ENCODE measurements around the gene ZFC3H1. TPM values are rescaled to one million over a fixed set of nuclear protein-coding genes. Genes with fewer than 3 reads are reported as not detected.

The ZFC3H1 gene
- total RNA-seq, 1 donor from 2014 or later, result 19.9 TPM

DNA sequence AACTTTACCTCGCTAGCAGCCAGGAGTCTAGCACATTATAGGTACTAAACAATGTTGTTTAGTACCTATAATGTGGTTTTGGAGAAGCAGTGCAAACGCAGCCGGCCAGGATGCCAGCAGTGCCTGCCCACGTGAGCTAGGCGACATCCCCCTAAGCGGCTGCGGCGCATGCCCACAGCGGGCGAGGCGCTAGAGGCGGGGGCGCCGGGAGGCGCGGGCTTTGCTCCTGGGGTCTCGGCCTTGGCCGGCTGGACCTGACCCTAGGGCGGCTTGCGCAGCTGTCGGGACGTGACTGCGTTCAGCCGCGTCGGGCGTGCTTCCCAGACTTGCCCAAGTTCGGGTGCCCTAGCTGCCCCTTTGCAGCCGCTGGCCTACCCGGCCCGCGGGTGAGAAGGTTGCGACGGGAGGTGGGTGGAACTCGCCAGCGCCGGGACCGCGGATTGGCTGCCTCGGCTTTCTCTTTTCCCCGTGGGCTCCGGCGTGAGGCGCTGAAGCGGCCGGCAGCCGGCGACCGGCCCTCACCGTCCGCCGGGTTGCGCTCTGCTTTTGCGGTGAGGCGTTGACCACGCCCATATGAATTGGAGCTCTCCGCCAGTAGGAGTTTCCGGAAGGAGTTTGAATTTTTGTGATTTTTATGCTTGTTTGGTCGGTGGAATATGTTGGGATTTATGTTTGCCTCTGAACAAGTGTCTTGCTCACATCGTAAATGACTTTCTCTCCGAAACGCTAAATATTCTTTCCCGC lies 22.4 kb upstream of the ZFC3H1 start, which contains the start of gene TMEM19:
TSS of gene TMEM19 (plus strand) at position 169 of the 744 bp plus-strand sequence. CDS start 599 bp downstream, outside the sequence.
- intact Hi-C loops (cut with DNase I), result loop anchor here (1.0 to 10.0 kb wide), 3 partner anchors 22 to 159 kb away; partner anchors contain the start of genes RAB21 and THAP2
- peak; percentile 97 for DNase-seq (ENCODE audit: low spot score)

DNA sequence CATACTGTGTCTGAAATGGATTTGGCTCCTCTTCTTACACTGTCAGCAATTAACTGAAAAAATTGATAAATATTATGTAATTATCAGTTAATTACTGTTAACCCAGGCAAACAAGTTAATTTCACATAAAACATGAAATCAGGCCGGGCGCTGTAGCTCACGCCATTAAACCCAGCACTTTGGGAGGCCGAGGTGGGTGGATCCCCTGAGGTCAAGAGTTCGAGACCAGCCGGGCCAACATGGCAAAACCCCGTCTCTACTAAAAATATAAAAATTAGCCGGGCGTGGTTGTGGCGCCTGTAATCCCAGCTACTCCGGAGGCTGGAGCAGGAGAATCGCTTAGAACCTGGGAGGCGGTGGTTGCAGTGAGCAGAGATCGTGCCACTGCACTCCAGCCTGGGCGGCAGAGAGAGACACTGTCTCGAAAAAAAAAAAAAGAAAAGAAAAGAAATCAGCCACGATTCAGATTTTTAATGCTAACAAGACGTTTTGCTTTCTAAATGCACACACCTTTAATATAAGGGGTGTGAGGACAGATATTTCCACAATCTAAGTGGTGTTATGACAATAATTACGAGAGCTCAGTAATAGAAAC lies 21.8 kb upstream of the ZFC3H1 start:
- intact Hi-C loops (cut with DNase I), result loop anchor here (10.0 kb wide), 1 partner anchor 159 kb away; no protein-coding TSS in a partner anchor
- no peak for DNase-seq (ENCODE audit: low spot score)

DNA sequence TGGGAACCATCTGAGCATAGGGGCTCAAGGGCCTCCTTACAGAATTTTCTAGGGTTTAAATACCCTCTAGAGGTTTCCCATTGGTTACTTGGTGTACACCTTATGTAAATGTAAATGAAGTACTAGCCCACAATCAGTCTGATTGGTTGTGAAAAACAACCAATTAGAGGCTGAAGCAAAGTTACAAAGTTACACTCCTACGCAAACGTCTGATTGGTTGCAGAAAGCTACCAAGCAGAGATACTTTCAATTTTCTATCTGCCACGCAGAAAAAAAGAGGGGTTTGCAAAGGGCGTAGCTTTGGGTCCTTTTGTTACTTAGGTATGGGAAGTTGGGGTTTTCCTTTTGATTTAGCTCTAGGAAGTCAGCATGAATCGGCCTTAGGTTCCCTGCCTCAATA lies 20.4 kb upstream of the ZFC3H1 start:
- no peak for DNase-seq (ENCODE audit: low spot score)
- intact Hi-C loops (cut with DNase I), result loop anchor here (10.0 kb wide), 1 partner anchor 161 kb away; no protein-coding TSS in a partner anchor

DNA sequence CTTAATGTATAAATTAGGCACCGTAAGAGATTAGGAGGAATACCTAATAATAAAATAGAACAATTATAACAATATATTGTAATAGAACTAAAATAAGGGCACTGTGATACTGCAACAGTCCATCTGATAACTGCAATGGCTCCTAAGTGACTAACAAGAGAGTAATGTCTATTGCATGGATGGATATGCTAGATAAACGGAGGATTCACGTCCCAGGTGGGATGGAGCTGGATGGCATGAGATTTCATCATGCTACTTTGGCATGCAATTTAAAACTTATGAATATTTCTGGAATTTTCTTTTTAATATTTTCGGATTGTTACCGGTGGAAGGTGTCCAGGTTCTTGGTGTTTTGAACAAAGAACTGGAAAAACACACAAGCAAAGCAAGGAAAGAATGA lies 20.0 kb upstream of the ZFC3H1 start:
- DNase-seq (ENCODE audit: low spot score), result no peak
- intact Hi-C loops (cut with DNase I), result loop anchor here (10.0 kb wide), 1 partner anchor 161 kb away; no protein-coding TSS in a partner anchor

DNA sequence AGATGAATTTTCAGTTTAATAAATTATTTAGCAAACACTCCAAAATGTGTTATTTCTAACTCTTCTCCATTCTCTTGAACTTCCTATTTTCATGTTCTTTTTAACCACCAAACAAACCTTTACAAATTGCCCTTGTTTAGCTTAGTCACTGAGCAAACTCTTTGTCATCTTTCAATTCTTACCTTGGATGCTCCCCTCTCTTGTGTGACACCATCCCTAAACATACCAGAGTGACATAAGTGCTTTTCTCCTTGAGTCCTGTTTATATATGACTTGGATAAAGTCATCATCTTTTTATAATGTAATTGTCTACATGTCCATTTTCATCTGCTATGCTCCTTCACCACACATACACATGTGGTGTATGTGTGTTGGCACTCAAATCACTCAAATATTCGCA lies 18.8 kb upstream of the ZFC3H1 start:
- DNase-seq (ENCODE audit: low spot score), result no peak
- intact Hi-C loops (cut with DNase I), result loop anchor here (10.0 kb wide), 1 partner anchor 162 kb away; no protein-coding TSS in a partner anchor

DNA sequence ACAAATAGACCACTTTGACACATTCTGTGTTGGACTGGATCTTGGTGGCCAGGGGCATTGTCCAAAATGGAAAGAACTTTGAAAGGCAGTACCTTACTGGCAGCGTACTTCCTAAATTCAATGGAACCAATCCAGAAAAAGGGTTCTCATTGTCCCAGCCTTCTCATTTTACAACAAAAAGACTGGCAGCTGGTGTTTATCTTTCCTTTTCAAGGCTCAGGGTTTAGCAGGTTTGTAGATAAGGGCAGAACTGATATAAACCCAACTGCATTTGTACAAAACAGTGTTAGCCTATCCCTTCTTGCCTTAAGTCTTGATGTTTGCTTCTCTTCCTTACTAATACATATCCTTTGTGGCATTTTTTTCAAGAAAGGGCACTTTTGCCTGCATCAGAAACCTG lies 8.2 kb upstream of the ZFC3H1 start:
- DNase-seq (ENCODE audit: low spot score), result no peak
- intact Hi-C loops (cut with DNase I), result no loop called here

DNA sequence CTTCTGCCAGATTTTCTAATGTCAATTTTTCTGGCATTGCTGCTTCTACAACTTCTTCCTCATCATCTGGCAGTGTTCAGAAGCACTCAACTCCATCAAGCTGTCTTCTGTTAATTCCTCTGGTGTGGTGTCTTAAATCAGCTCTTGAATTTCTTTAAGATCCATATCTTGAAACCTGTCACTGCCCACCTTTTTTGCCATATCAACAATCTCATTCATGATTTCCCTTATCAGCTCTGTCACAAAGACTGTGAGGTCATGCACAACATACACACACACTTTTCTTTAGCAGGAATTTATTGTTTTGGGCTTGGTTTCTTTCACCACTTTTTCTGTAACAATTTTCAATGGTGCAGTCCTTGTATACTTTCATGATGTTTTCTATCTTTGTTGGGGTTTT lies 7.7 kb upstream of the ZFC3H1 start:
- intact Hi-C loops (cut with DNase I), result no loop called here

DNA sequence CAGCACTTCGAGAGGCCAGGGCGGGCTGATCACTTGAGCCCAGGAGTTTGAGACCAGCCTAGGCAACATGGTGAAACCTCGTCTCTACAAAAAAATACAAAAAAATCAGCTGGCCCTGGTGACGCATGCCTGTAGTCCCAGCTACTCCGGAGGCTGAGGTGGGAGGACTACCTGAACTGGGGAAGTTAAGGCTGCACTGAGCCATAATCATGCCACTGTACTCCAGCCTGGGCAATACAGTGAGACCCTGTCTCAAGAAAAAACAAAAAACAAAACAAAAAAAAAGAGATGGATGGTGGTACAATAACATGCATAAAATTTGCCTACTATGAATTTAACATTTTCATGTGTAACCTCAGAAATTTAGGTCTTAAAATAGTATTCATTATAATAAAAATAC lies 2.6 kb upstream of the ZFC3H1 start:
- no peak for DNase-seq (ENCODE audit: low spot score)
- intact Hi-C loops (cut with DNase I), result no loop called here

More for the DNA sequence above, 7.7 kb upstream of the ZFC3H1 start:
- no peak for DNase-seq (ENCODE audit: low spot score)

DNA sequence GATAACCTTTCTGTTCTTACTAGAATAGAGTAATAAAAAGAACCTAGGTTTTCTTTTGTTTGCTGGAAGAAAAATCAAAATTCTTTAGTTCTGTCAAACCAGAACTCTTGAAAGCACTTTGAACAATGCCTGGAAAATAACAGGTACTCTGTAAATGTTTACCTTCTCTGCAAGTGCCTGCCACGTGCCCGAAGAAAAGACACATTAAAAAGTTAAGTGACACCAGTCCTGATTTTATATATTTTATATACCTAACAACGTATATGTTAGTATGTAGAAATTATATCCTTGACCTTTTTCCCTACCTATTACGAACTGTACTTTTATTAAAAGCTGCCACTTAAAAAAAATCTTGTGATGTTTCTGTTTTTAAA lies 1.4 kb upstream of the ZFC3H1 start:
- intact Hi-C loops (cut with DNase I), result no loop called here

DNA sequence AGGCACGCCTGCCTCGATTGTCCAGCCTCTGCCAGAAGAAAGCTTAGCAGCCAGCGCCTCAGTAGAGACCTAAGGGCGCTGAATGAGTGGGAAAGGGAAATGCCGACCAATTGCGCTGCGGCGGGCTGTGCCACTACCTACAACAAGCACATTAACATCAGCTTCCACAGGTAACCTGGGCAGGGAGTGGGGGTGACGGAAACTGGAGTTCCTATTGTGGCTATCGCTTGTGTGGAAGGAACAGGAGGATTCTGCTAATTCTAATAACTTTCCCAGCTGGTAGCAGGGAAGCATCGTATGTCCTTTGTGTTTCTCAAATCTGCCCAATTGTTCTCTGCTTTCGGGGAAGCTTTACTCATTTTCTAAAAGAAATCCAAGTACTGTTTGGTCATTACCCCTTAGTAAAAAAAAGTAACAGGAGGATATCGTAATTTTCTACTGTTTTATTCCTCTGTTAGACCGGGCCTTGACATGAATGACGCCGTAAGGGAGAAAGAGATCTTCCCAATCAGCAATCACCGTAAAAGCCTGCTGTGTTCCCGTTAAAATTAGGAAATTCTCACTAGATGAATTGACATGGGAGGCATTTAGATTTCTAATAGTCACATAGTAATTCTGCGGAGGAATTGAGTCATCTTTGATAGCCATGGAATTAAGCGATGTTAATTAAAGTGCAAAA lies 902 bp upstream of the ZFC3H1 start:
- no peak for DNase-seq (ENCODE audit: low spot score)
- intact Hi-C loops (cut with DNase I), result loop anchor here (1.0 kb wide), 2 partner anchors 22 to 90 kb away; partner anchors contain the start of genes RAB21 and TMEM19

More for the DNA sequence above, 1.4 kb upstream of the ZFC3H1 start:
- DNase-seq (ENCODE audit: low spot score), result no peak

DNA sequence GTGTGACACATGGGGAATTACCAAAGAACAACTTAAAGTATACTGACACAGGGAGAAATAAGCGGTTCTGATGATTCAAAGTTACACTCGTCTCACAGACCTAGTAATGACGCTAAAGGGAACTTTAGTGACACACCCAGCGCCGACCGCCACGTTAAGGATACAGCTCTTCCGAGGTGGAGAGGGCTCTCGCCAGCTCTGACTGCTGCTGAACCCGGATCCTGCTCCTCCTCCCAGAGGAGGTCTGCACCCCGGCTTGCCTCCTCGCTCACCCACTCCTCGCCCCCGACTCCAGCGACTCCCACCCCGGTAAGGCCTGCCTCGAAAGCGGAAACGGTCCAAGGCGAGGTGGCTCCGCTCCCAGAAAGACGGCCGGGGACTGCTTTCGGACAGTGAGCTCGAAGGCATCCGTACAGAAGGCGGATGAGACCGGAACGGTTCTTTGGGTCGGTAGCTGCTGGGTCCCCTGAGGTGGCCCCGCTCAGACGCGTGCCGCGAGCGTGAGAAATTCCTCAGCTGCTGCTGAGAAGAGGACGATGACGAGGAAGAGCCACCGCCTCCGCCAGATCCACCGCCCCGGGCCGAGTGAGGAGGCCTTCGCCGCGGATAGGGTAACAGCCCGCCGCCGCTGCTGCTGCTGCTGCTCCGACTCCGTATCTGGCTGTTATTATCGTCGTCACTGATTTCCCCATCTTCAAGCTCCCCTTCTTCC lies 643 bp downstream of the ZFC3H1 start:
- peak; percentile 84 for DNase-seq (ENCODE audit: low spot score)
- intact Hi-C loops (cut with DNase I), result no loop called here

DNA sequence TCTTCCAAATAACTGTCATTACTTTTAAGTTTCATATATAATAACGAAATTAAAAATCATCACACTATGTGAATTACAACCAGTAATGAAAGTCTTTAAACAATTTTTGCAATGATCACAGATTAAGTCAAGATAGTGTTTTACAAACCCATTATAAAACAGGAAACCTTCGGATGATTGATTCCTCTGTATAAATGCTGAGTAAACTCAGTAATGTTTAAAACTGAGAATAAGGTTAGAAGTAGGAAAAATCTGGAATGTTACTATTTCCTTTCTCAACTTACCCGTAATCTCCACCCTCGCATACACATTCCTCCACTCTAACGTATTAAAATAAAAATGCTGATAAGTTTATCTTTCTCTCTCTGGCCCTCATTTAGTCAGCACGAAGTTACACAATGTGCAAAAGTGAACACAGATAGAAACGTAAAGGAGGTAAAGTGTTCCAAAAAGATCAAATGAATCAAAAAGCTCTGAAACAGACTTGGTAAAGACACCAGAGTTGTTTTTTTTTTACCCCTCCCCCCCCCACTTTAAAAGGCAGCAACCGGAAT lies 1.6 kb downstream of the ZFC3H1 start:
- DNase-seq (ENCODE audit: low spot score), result no peak
- intact Hi-C loops (cut with DNase I), result no loop called here

DNA sequence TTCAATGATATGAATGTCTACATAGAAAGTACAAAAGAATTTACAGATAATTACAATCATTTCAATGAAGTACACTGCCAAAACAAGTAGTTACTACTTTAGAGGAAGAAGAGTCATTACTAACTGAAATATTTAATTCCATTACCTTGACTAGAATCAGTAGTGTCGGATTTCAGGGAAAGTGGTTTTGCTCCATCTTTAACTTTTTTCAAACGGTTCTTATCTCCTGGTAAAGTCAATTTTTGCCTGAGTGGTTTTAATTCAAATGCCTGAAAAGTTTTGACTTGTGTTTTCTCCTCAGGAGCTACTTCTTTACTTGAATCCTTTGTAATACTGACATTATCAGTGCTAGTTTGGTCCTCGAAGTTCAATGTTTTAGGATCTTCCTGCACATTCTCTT lies 6.9 kb downstream of the ZFC3H1 start:
- DNase-seq (ENCODE audit: low spot score), result no peak
- intact Hi-C loops (cut with DNase I), result no loop called here

DNA sequence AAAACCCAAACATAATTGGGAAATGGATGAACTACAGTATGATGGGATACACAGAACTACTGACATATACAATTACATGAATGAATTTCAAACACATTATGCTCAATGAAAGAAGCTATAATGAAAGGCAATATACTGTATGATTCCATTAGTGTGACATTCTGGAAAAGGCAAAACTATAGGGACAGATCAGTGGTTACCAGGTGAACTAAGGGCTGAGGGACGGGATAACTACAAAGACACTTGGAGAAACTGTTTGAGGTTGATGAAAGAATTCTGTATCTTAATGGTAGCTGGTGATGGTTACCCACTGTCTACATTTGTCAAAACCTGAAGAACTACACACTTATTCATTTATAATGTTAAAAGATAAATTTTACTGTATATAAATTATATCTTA lies 7.7 kb downstream of the ZFC3H1 start:
- DNase-seq (ENCODE audit: low spot score), result no peak
- intact Hi-C loops (cut with DNase I), result no loop called here

DNA sequence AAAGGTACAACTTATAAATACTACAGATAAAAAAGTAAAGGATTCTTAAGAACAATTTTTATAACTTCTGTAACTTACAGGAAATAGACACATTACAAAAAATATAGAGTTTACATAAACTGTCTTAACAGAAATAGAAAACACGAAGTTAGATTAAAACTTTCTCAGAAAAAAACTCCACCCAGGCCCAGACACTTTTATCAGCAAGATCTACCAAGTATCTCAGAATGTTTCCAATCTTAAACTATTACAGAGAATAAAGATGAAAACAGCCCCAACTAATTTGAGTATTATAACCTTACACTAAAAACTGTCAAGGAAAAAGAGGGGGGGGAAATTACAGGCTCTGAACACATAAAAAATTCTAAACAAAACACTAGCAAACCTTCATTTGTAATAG lies 8.2 kb downstream of the ZFC3H1 start:
- intact Hi-C loops (cut with DNase I), result no loop called here

DNA sequence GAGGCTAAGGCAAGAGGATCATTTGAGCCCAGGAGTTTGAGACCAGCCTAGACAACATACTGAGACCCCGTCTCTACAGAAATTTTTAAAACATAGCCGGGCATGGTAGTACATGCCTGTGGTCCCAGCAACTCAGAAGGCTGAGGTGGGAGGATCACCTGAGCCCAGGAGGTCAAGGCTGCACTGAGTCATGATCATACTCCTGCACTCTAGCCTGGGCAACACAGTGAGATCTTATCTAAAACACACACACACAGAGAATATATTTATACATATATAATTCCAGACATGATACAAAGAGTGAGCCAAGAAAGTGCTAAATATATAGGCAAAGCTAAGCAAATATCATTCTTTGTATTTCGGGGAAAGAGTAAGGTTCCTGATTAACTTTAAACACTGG lies 9.4 kb downstream of the ZFC3H1 start:
- intact Hi-C loops (cut with DNase I), result no loop called here
- no peak for DNase-seq (ENCODE audit: low spot score)

More for the DNA sequence above, 8.2 kb downstream of the ZFC3H1 start:
- no peak for DNase-seq (ENCODE audit: low spot score)

DNA sequence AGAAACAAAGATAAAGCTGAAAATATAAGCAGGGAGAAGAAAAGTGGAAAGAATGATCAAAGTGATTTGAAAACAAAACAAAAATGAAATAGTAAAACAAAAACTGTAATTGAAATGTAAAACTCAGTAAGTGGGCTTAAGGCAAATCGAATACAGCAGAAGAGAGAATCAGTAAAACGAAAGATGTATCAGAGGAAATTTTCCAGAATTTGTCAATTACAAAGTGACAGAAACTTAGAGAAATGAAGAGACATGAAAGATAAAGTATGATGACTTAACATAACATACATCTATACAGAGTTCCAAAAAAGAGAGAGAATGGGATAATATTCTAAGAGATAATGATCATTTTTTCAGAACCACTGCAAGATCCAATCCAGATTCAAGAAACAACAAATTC lies 10.5 kb downstream of the ZFC3H1 start:
- intact Hi-C loops (cut with DNase I), result no loop called here
- no peak for DNase-seq (ENCODE audit: low spot score)

DNA sequence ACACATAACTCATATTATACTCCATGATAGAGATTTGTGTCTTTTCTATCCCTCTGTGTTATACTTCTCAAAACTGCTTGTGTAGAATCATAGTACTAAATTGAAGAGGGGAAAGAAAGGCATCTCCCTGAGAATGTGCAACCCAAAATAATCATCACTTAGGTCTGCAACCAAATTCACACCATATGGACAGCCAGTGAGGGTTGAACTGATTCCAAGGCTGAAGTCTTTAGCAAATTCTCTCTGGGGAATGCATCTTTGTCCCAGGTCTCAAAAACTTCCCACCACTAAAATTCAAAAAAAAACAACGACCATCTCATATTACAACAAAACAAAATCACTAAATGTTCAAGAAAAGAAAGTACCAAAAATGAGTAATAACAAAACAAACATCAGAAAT lies 11.0 kb downstream of the ZFC3H1 start:
- DNase-seq (ENCODE audit: low spot score), result no peak
- intact Hi-C loops (cut with DNase I), result no loop called here

DNA sequence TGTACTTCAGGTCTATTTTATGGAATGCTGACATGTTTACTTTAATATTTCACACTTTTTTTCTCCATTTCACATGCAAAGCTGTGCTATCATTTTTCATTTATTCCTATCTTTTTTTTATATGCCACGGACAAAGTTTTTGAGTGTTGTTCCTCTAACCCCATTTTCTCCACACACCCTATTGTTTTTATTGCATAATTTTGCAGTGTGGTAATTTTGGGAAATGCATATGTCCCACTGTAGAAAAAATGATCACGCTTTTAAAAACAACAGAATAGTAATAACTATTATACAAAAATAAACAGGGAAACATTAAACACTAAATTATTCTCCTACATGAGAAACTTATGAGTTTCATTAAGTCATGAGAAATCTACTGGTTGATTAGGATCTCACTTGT lies 14.2 kb downstream of the ZFC3H1 start:
- no peak for DNase-seq (ENCODE audit: low spot score)
- intact Hi-C loops (cut with DNase I), result no loop called here
